Measurements from ENCODE around the gene ANKS1B. TPM values are rescaled to one million over a fixed set of nuclear protein-coding genes. Genes with fewer than 3 reads are reported as not detected.
A peak's percentile ranks its signal among the peaks of the same experiment; 100 is the strongest.
"Not testable (repeated sequence)": the region's sequence is repeated elsewhere in the genome, so short reads cannot be mapped to it uniquely, and the experiment has no call there.

Gene ANKS1B
- total RNA-seq, 1 experiment from 2014 or later, result not detected

- DNase-seq (ENCODE audit: low spot score), result no peak
- in situ Hi-C loops (cut with HindIII; ENCODE audit: low sequenced_read_pairs), result no loop called here
Measured at GRCh38 chr12:99372257-99372920, 612.3 kb downstream of the ANKS1B start.

GRCh38 chr12:99370421-99371138, 614.2 kb downstream of the ANKS1B start:
- no peak for DNase-seq (ENCODE audit: low spot score)
- in situ Hi-C loops (cut with HindIII; ENCODE audit: low sequenced_read_pairs), result no loop called here

- peak; percentile 72 for DNase-seq (ENCODE audit: low spot score)
- in situ Hi-C loops (cut with HindIII; ENCODE audit: low sequenced_read_pairs), result no loop called here
Measured at GRCh38 chr12:99367181-99367580, 617.6 kb downstream of the ANKS1B start.

GRCh38 chr12:99352269-99352668, 632.5 kb downstream of the ANKS1B start:
- no peak for DNase-seq (ENCODE audit: low spot score)
- in situ Hi-C loops (cut with HindIII; ENCODE audit: low sequenced_read_pairs), result no loop called here

GRCh38 chr12:99343960-99344359, 640.8 kb downstream of the ANKS1B start:
- in situ Hi-C loops (cut with HindIII; ENCODE audit: low sequenced_read_pairs), result no loop called here
- DNase-seq (ENCODE audit: low spot score), result no peak

GRCh38 chr12:99339663-99340062, 645.1 kb downstream of the ANKS1B start:
- in situ Hi-C loops (cut with HindIII; ENCODE audit: low sequenced_read_pairs), result no loop called here

GRCh38 chr12:99334285-99335056, 650.3 kb downstream of the ANKS1B start:
- in situ Hi-C loops (cut with HindIII; ENCODE audit: low sequenced_read_pairs), result no loop called here
- peak; percentile 53 for DNase-seq (ENCODE audit: low spot score)

More at GRCh38 chr12:99339663-99340062, 645.1 kb downstream of the ANKS1B start:
- no peak for DNase-seq (ENCODE audit: low spot score)

- DNase-seq (ENCODE audit: low spot score), result no peak
- in situ Hi-C loops (cut with HindIII; ENCODE audit: low sequenced_read_pairs), result no loop called here
Measured at GRCh38 chr12:99332936-99333591, 651.7 kb downstream of the ANKS1B start.

GRCh38 chr12:99330216-99330615, 654.5 kb downstream of the ANKS1B start:
- DNase-seq (ENCODE audit: low spot score), result no peak
- in situ Hi-C loops (cut with HindIII; ENCODE audit: low sequenced_read_pairs), result no loop called here

GRCh38 chr12:99321210-99321609, 663.5 kb downstream of the ANKS1B start:
- DNase-seq (ENCODE audit: low spot score); in situ Hi-C loops (cut with HindIII; ENCODE audit: low sequenced_read_pairs): not testable (repeated sequence)

GRCh38 chr12:99311373-99311772, 673.4 kb downstream of the ANKS1B start:
- no peak for DNase-seq (ENCODE audit: low spot score)
- in situ Hi-C loops (cut with HindIII; ENCODE audit: low sequenced_read_pairs), result no loop called here

GRCh38 chr12:99309812-99310211, 674.9 kb downstream of the ANKS1B start:
- in situ Hi-C loops (cut with HindIII; ENCODE audit: low sequenced_read_pairs), result no loop called here
- no peak for DNase-seq (ENCODE audit: low spot score)

- no peak for DNase-seq (ENCODE audit: low spot score)
- in situ Hi-C loops (cut with HindIII; ENCODE audit: low sequenced_read_pairs), result no loop called here
Measured at GRCh38 chr12:99302874-99303273, 681.9 kb downstream of the ANKS1B start.

GRCh38 chr12:99287136-99287535, 697.6 kb downstream of the ANKS1B start:
- in situ Hi-C loops (cut with HindIII; ENCODE audit: low sequenced_read_pairs), result no loop called here

GRCh38 chr12:99284161-99284560, 700.6 kb downstream of the ANKS1B start:
- DNase-seq (ENCODE audit: low spot score), result no peak
- in situ Hi-C loops (cut with HindIII; ENCODE audit: low sequenced_read_pairs), result no loop called here

More at GRCh38 chr12:99287136-99287535, 697.6 kb downstream of the ANKS1B start:
- no peak for DNase-seq (ENCODE audit: low spot score)

- in situ Hi-C loops (cut with HindIII; ENCODE audit: low sequenced_read_pairs), result no loop called here
- no peak for DNase-seq (ENCODE audit: low spot score)
Measured at GRCh38 chr12:99282624-99283023, 702.1 kb downstream of the ANKS1B start.

GRCh38 chr12:99282086-99282485, 702.6 kb downstream of the ANKS1B start:
- in situ Hi-C loops (cut with HindIII; ENCODE audit: low sequenced_read_pairs), result no loop called here
- DNase-seq (ENCODE audit: low spot score), result no peak

- in situ Hi-C loops (cut with HindIII; ENCODE audit: low sequenced_read_pairs), result no loop called here
- no peak for DNase-seq (ENCODE audit: low spot score)
Measured at GRCh38 chr12:99281277-99281676, 703.5 kb downstream of the ANKS1B start.

- in situ Hi-C loops (cut with HindIII; ENCODE audit: low sequenced_read_pairs), result no loop called here
Measured at GRCh38 chr12:99278899-99279298, 705.8 kb downstream of the ANKS1B start.

More at GRCh38 chr12:99278899-99279298, 705.8 kb downstream of the ANKS1B start:
- DNase-seq (ENCODE audit: low spot score), result no peak
